B cell (primary cell): ENCODE measurements around the gene MVD. TPM values are rescaled to one million over a fixed set of nuclear protein-coding genes. Genes with fewer than 3 reads are reported as not detected.

Source experiments
- ATAC-seq: fragments of 200-7000 bp; cut with Tn5 transposase; one replicate; pipeline ENCODE4 v1.10.0; 2021; ENCODE audit warnings: low read depth, mild to moderate bottlenecking, moderate number of reproducible peaks, moderate library complexity
- CTCF ChIA-PET: fragments of 350-600 bp; sonication (Branson Sonifier 250); formaldehyde crosslinking; loops from one replicate; lab custom pipeline; 2021; ENCODE audit warnings: antibody characterized with exemption, inconsistent platforms; lab: Charles Lee
- POLR2A ChIA-PET: fragments of 350-600 bp; sonication (Branson Sonifier 250); formaldehyde crosslinking; loops from one replicate; lab custom pipeline; 2021; ENCODE audit warnings: antibody characterized with exemption; lab: Charles Lee
- DNase-seq: peaks from one replicate; pipeline ENCODE4 v3.0.0; 2013
- H2AFZ ChIP-seq: 2 replicates; pipeline ENCODE4 v1.6.1; 2012; ENCODE audit warnings: mild to moderate bottlenecking, low read depth, low read length; ENCODE audit not compliant: insufficient read depth, poor library complexity, severe bottlenecking
- H3K27ac ChIP-seq, 2 donors: 1 replicate in 1 of 2; 2 replicates in 1 of 2; pipeline ENCODE4 v1.5.1; 2012 to 2013; ENCODE audit warnings: low read length in 2 of 2, mild to moderate bottlenecking in 2 of 2, moderate library complexity in 1 of 2
- H3K27me3 ChIP-seq, 4 experiments: fragments of 200-600 bp in 1 of 4; sonication (generic) in 1 of 4; replicated peaks in 1 of 4; 1 replicate in 2 of 4; 2 replicates in 2 of 4; pipeline versions ENCODE4 v1.6.1 to v1.7.0; 2013 to 2016; ENCODE audit warnings: low read length in 3 of 4, mild to moderate bottlenecking in 2 of 4, mixed read lengths in 1 of 4, moderate library complexity in 1 of 4; ENCODE audit not compliant: insufficient read depth in 4 of 4, control insufficient read depth in 3 of 4; ENCODE audit errors: control extremely low read depth in 1 of 4
- H3K36me3 ChIP-seq, 2 experiments: replicated peaks in 1 of 2; 1 replicate in 1 of 2; 2 replicates in 1 of 2; pipeline versions ENCODE4 v1.6.1 to v1.7.1; 2013; ENCODE audit warnings: low read length in 1 of 2; ENCODE audit not compliant: insufficient read depth in 2 of 2, control insufficient read depth in 1 of 2; ENCODE audit errors: control extremely low read depth in 1 of 2, extremely low read depth in 1 of 2
- H3K4me1 ChIP-seq, 2 donors: fragments of 200-600 bp in 1 of 2; sonication (generic) in 1 of 2; 1 replicate in 1 of 2; 2 replicates in 1 of 2; pipeline versions ENCODE4 v1.5.1 to v1.6.1; 2013 to 2017; ENCODE audit warnings: low read length in 2 of 2; ENCODE audit not compliant: control insufficient read depth in 2 of 2, insufficient read depth in 2 of 2
- H3K4me2 ChIP-seq: replicated peaks from 2 replicates; pipeline ENCODE3; 2012; ENCODE audit warnings: mild to moderate bottlenecking, low read depth, low read length; ENCODE audit not compliant: poor library complexity, severe bottlenecking
- H3K4me3 ChIP-seq, 5 experiments: fragments of 200-600 bp in 1 of 5; sonication (generic) in 1 of 5; 1 replicate in 3 of 5; 2 replicates in 2 of 5; pipeline versions ENCODE4 v1.5.1 to v1.7.0; 2011 to 2016; ENCODE audit warnings: low read length in 4 of 5, mild to moderate bottlenecking in 4 of 5, low read depth in 2 of 5, control low read depth in 1 of 5, moderate library complexity in 1 of 5; ENCODE audit not compliant: insufficient read depth in 1 of 5; ENCODE audit errors: control extremely low read depth in 1 of 5, extremely low read depth in 1 of 5
- H3K79me2 ChIP-seq: fragments of 200-600 bp; sonication (generic); one replicate; pipeline ENCODE4 v1.6.0; 2016; ENCODE audit warnings: low read length; ENCODE audit not compliant: control insufficient read depth, insufficient read depth
- H3K9ac ChIP-seq: fragments of 200-600 bp; sonication (generic); 2 replicates; pipeline ENCODE4 v1.6.1; 2017; ENCODE audit warnings: mild to moderate bottlenecking, low read length, moderate library complexity
- H3K9me3 ChIP-seq, 3 donors: one replicate each; pipeline versions ENCODE4 v1.6.1 to v1.7.1; 2013; ENCODE audit warnings: low read length in 2 of 3; ENCODE audit not compliant: control insufficient read depth in 2 of 3, insufficient read depth in 1 of 3; ENCODE audit errors: control extremely low read depth in 1 of 3
- H4K20me1 ChIP-seq: 2 replicates; pipeline ENCODE4 v1.6.0; 2012; ENCODE audit warnings: mild to moderate bottlenecking, low read length; ENCODE audit not compliant: insufficient read depth, control insufficient read depth, poor library complexity, severe bottlenecking
- H3K27ac Mint-ChIP-seq: one replicate; pipeline ENCODE4 v1.8.0; 2021; ENCODE audit warnings: mixed read lengths
- H3K27me3 Mint-ChIP-seq: one replicate; pipeline ENCODE4 v1.8.0; 2021; ENCODE audit warnings: mixed read lengths
- H3K4me1 Mint-ChIP-seq: one replicate; pipeline ENCODE4 v1.8.0; 2021; ENCODE audit warnings: mixed read lengths
- H3K4me3 Mint-ChIP-seq: one replicate; pipeline ENCODE4 v1.8.0; 2021; ENCODE audit warnings: mixed read lengths
- H3K9me3 Mint-ChIP-seq: one replicate; pipeline ENCODE4 v1.8.0; 2022; ENCODE audit warnings: mixed read lengths; ENCODE audit not compliant: insufficient read depth
- EZH2 ChIP-seq: IDR thresholded peaks from 2 replicates; pipeline ENCODE4 v1.6.1; 2012; ENCODE audit warnings: borderline replicate concordance, low read depth, mild to moderate bottlenecking, moderate library complexity, low read length; ENCODE audit not compliant: insufficient read depth, poor library complexity, severe bottlenecking
- WGBS: methylation state at CpG from one replicate; pipeline ENCODE4 v1.1.5; 2013; ENCODE audit warnings: missing lambda C conversion rate; ENCODE audit not compliant: insufficient coverage; 5-methylcytosine and 5-hydroxymethylcytosine counted together
- intact Hi-C: fragments of 100-400 bp; cut with micrococcal nuclease; formaldehyde crosslinking; loops from one replicate; pipeline ENCODE4 v1.10.0; 2022
- polyA plus RNA-seq: library from polyadenylated mRNA; depleted of rRNA; stranded (reverse); fragments of >200 nt; gene quantifications from 2 replicates; pipeline ENCODE4 v1.2.3, GENCODE V29; 2012
- total RNA-seq, 2 donors: library from RNA; stranded (reverse); fragments of 120-200 nt in 1 of 2; gene quantifications; 1 replicate in 1 of 2; 2 replicates in 1 of 2; pipeline versions ENCODE4 v1.2.3 to v1.2.4, GENCODE V29; 2013 to 2022
- TF ChIP-seq, protein P1 (sequence below): fragments of 200-600 bp; IDR thresholded peaks from one replicate; pipeline ENCODE4 v1.8.0; 2022; ENCODE audit warnings: antibody characterized with exemption, mild to moderate bottlenecking

Gene MVD
- total and polyA plus RNA-seq, 2 donors (not counting 1 experiment from before 2014, with no cell fraction given) = 40.9 to 95.4 TPM

DNA sequence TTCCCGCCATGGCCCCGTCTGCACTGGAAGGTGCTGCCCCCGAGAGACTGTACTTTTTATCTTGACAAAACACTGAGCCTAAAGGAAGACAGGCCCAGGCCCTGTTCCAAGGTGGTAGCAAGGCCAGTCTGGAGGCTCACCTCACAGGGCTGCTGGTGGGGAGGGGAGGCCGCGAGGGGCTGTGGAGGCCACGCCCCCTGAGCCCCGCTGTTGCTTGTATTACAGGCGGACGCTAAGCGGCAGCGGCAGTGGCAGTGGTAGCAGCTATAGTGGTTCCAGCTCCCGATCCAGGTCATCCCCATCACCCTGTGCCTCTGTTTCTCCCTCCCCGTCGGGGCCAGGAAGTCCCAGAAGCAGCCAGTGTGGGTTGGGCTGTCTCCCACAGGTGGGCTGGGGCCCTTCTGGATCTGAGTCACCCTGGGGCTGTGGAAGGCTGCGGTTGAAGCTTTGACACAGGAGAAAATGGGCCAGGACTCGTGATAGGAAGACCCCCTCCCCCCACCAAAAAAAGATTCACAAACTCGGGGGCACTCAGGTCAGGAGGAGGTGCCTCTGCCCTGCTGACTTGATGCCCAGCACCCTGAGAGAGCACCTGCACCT is 37.8 kb downstream of the MVD start:
- Histone ChIP-seq H3K4me1 (no peaks in the 10 kb centered on the region), H3K79me2 (peaks cover 9% of the 10 kb centered on the region), H3K36me3 (peaks cover 0 to 73% of the 10 kb centered on the region in 2 experiments), H3K4me2 (no peak overlapping the region), H3K9ac (no peak overlapping the region), H3K4me3 (no peak overlapping the region), H3K27me3 (no peaks in the 10 kb centered on the region), H3K9me3 (no peaks in the 10 kb centered on the region), H2AFZ (no peak overlapping the region), H4K20me1 (peaks cover 34% of the 10 kb centered on the region), H3K27ac (no peak overlapping the region)
- intact Hi-C loops = no loop called here
- DNase-seq = no peak
- Mint-ChIP-seq H3K4me3 (no peak overlapping the region), H3K4me1 (no peaks in the 10 kb centered on the region), H3K9me3 (no peaks in the 10 kb centered on the region), H3K27me3 (no peaks in the 10 kb centered on the region), H3K27ac (no peak overlapping the region)
- TF ChIP-seq, protein P1, sequence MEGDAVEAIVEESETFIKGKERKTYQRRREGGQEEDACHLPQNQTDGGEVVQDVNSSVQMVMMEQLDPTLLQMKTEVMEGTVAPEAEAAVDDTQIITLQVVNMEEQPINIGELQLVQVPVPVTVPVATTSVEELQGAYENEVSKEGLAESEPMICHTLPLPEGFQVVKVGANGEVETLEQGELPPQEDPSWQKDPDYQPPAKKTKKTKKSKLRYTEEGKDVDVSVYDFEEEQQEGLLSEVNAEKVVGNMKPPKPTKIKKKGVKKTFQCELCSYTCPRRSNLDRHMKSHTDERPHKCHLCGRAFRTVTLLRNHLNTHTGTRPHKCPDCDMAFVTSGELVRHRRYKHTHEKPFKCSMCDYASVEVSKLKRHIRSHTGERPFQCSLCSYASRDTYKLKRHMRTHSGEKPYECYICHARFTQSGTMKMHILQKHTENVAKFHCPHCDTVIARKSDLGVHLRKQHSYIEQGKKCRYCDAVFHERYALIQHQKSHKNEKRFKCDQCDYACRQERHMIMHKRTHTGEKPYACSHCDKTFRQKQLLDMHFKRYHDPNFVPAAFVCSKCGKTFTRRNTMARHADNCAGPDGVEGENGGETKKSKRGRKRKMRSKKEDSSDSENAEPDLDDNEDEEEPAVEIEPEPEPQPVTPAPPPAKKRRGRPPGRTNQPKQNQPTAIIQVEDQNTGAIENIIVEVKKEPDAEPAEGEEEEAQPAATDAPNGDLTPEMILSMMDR = no peak
- no peak for TF ChIP-seq EZH2
- ChIA-PET CTCF (interaction anchor here (0.6 kb wide), 1 partner anchor 169 kb away, joined by 6 read pairs; no protein-coding TSS in a partner anchor), POLR2A (no interaction called here)
- ATAC-seq = no peak
- WGBS = 99% methylated on average over 13 of the region's 17 CpGs

DNA sequence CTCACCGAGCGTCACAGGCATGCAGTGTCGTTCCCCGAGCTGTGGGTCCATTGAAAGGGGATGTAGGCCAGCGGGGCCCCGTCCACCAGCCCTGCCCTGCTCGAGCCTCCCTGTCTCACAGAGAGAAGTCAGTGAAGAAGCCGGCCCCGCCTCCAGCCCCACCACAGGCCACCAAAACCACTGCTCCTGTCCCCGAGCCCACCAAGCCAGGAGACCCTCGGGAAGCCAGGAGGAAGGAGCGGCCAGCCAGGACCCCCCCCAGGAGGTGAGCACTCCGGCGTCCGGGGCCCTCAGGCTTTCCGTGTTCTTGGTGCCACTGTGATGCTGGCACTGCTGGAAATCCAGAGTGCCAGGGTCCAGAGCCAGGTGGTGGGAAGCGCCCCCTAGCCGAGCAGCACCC is 38.4 kb downstream of the MVD start:
- Histone ChIP-seq H3K4me2 (no peak overlapping the region), H3K4me1 (no peaks in the 10 kb centered on the region), H3K36me3 (peaks cover 0 to 68% of the 10 kb centered on the region in 2 experiments), H3K79me2 (peaks cover 12% of the 10 kb centered on the region), H3K9ac (no peak overlapping the region), H4K20me1 (peaks cover 38% of the 10 kb centered on the region), H3K27me3 (no peaks in the 10 kb centered on the region), H3K27ac (no peak overlapping the region), H3K9me3 (no peaks in the 10 kb centered on the region), H2AFZ (no peak overlapping the region), H3K4me3 (no peak overlapping the region)
- ATAC-seq (no peak), DNase-seq (no peak)
- no peak for TF ChIP-seq EZH2
- TF ChIP-seq, protein P1 = no peak
- no peak overlapping the region for H3K27ac Mint-ChIP-seq
- ChIA-PET CTCF (no interaction called here), POLR2A (no interaction called here)
- no peaks in the 10 kb centered on the region for H3K9me3 Mint-ChIP-seq
- intact Hi-C loops = no loop called here
- 98% methylated on average over 18 of the region's 18 CpGs for WGBS
- H3K27me3 Mint-ChIP-seq = no peaks in the 10 kb centered on the region
- no peaks in the 10 kb centered on the region for H3K4me1 Mint-ChIP-seq
- H3K4me3 Mint-ChIP-seq = no peak overlapping the region
